GM21528 (cell line): ENCODE data around the gene ARHGAP6.

ENCODE experiments used
- ATAC-seq: cut with Tn5 transposase; IDR thresholded peaks from one replicate; pipeline ENCODE4 v1.9.1; 2021; ENCODE audit warnings: mild to moderate bottlenecking, moderate library complexity; ENCODE audit not compliant: unreplicated experiment, low FRiP score

ARHGAP6 gene

GRCh38 chrX:11336201-11336600 is 329.5 kb downstream of the ARHGAP6 start:
- ATAC-seq: no peak

- ATAC-seq: no peak
These were observed 331.6 kb downstream of the ARHGAP6 start for GRCh38 chrX:11334165-11334564.

DNA sequence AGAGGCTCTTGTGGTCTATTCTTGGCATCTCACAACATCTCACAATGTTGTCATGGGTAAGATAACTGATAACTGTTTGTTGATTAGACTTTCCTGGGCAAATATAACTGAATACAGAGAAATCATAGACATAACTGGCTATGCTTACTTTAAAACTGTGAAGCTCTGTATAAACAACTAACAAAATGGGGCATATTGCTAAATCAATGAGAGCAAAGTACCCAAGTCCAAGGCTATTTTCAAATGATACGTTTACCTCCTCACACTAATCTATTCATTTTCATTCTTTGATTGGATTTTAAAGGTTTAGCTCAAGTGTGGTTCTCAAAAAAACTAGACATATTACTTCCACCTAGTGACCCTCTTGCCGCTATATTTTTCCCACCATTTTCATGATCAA is 333.9 kb downstream of the ARHGAP6 start:
- ATAC-seq: no peak

DNA sequence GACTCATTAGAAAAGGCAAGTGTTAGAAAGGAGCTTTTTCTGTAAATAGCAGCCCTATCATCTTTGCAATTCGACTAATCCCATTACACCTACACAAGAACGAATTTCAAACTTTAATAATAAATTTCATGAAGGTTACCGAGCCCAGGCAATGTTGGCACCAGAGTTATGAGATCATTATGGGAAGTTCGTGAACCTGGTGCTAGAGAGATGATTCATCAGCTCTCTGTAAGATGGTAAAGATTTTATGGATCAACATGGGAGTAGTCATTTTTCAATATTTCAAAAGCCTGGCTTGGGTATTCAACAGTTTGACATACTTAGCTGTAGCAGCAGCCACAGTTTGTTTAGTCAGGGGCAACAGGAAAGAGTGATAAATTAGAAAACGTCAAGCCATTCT is 336.7 kb downstream of the ARHGAP6 start:
- no peak for ATAC-seq

- ATAC-seq: no peak
These were observed 337.6 kb downstream of the ARHGAP6 start for GRCh38 chrX:11328134-11328533.

GRCh38 chrX:11321986-11322385 is 343.7 kb downstream of the ARHGAP6 start:
- ATAC-seq: no peak

- no peak for ATAC-seq
These were observed 345.8 kb downstream of the ARHGAP6 start for GRCh38 chrX:11319806-11320520.

DNA sequence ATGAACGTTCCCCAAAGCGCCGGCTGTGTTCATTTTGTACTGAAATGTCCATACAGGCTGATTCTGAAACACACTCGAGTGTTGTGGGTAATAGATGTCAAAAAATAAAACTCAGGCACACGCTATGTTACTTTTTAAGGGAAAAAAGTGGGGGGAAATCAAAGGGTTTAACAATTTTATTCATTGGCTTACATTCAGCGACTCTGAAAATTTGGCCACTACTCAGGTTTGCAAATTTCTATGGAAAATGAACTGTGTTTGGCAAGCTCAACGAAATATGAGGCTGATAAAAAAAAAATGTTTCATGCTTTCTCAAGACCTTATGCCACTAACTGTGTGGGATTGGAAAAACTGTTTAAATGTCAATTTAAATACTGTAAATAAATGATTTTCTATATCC is 354.0 kb downstream of the ARHGAP6 start:
- no peak for ATAC-seq

- no peak for ATAC-seq
These were observed 356.5 kb downstream of the ARHGAP6 start for GRCh38 chrX:11309220-11309619.

DNA sequence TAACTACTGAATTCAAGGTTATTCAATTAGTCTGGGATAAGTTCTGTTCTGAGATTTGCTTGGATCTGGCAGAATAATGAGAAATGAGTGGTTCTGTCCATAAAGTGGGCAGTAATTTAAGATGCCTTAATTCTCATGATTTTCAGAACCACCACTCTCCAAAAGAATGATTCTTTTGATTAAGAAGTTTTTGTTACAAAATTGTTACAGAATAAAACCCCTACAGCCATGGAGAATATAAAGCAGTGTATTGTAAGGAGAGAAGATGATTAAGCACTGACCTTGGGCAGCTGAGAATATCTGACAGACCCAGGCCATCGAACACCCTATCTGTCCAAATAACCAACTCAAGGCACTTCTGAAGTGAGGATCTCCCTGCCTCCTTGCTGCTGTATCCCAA is 360.1 kb downstream of the ARHGAP6 start:
- no peak for ATAC-seq

- no peak for ATAC-seq
These were observed 360.9 kb downstream of the ARHGAP6 start for GRCh38 chrX:11304829-11305228.

- no peak for ATAC-seq
These were observed 367.1 kb downstream of the ARHGAP6 start for GRCh38 chrX:11298600-11298999.

DNA sequence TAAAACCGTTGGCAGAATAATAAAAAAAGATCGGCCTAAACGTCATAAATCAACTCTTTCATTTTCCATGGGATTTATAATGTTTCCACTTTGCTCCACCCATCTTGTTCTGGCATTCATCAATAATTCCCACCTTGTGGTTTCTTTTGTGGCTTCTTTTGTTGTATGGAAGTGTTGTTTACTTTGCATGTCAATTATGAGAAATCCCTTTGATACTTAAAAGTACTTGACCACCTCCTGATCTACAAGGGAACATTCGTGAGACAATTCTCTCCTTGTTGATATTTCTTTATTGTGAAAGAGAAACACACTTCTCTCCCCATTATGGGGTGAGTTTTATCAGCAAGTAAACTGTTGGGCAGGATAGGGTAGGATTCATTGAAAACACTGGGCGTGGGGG is 369.7 kb downstream of the ARHGAP6 start:
- ATAC-seq: no peak

DNA sequence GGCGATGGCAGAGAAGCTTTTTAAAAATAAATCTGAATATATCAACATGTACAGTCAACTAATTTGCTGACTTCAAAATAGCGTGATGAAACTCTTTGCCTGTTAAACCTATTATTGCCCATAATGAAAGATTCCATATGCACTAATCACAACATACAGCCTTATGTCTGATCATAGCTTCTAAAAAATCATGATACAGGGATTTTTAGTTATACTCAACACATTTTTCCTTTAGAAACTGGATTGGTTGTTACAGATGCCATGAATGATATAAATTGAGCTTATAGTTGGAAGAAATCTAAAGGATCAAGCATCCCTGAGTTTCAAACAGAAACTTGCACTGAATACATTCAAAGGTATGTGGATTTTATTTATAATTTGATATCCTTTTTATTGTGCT is 372.6 kb downstream of the ARHGAP6 start, which contains the start of gene AMELX:
AMELX (plus strand) TSS at position 301 of the 400 bp plus-strand sequence. CDS start 1,376 bp downstream, outside the sequence.
- no peak for ATAC-seq

GRCh38 chrX:11290416-11291102 is 375.2 kb downstream of the ARHGAP6 start:
- no peak for ATAC-seq

- no peak for ATAC-seq
These were observed 378.2 kb downstream of the ARHGAP6 start for GRCh38 chrX:11287505-11287904.

DNA sequence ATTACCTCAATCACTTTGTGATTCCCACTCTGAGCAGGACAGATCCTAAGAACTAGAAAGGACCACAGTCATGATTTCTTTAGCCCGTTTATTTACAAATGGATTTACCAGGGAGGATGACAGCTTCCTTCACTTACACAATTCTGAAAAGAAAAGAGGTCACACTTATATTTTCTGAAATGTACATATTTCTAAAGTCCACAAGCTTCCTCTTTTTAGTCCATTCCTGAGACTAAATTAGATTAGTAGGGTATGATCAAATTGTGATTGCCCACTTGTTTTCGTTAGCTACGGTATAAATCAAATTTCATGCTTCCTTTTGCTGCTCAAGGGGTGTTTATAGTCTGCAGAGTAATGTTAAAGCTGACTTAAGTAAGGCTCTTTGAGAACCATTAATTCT is 380.1 kb downstream of the ARHGAP6 start:
- ATAC-seq: no peak

DNA sequence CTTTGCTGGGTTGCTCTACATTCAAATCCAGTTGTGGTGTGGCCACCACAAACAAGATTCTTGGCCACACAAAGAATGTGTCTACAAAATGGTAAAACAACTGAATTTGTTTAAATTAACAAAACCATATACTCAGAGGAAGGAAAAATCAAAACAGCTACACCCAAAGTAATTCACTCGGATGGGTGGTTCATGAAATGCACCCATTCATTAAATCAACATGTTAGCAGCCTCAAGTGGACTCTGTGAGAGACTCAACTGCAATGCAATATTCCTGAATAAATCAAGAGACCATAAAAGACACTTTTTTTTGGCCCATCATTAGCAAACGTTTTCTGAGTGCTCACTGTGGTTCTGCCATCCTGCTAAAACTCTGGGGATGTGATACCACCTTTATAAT is 383.7 kb downstream of the ARHGAP6 start:
- no peak for ATAC-seq

- no peak for ATAC-seq
These were observed 392.2 kb downstream of the ARHGAP6 start for GRCh38 chrX:11273544-11273943.

GRCh38 chrX:11272863-11273262 is 392.9 kb downstream of the ARHGAP6 start:
- ATAC-seq: no peak

- ATAC-seq: no peak
These were observed 393.4 kb downstream of the ARHGAP6 start for GRCh38 chrX:11272290-11272689.

DNA sequence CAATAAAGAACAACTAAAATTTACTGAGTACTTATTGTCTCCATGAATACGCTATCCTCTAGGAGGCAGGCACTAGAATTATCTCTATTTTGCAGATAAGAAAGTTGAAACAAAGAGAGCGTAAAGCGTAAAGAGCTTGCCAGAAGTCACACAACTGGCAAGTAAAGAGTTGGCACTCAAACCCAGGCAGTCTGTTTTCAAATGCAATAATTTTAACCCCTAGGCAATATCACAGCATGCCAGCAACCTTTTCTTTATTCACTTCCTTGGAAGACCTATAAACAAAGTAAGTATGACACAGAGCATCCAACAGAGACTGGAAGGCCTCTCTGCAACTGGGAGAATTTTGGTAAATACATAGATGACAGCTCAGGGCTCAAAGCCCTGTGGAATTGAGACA is 395.7 kb downstream of the ARHGAP6 start:
- ATAC-seq: no peak
